Cardiac fibroblast (primary cell): ENCODE results near the gene NRP1.

Experiments
- DNase-seq, 2 donors: peaks; one replicate each; pipeline versions ENCODE4 v3.0.0 to v3.0.0-alpha.2; 2010; ENCODE audit warnings: low read depth in 2 of 2
- H3K4me3 ChIP-seq, 2 donors: replicated peaks in 1 of 2; 1 replicate in 1 of 2; 2 replicates in 1 of 2; pipeline ENCODE4 v1.5.1; 2011; ENCODE audit warnings: low read depth in 2 of 2, low read length in 2 of 2, mild to moderate bottlenecking in 2 of 2, moderate library complexity in 1 of 2
- TF ChIP-seq, protein P1 (sequence below): IDR thresholded peaks from one replicate; pipeline ENCODE4 v1.5.1; 2011; ENCODE audit warnings: low read depth, mild to moderate bottlenecking, low read length, inconsistent platforms

Gene NRP1

GRCh38 chr10:33215154-33215553, 119.3 kb downstream of the NRP1 start:
- TF ChIP-seq, protein P1, sequence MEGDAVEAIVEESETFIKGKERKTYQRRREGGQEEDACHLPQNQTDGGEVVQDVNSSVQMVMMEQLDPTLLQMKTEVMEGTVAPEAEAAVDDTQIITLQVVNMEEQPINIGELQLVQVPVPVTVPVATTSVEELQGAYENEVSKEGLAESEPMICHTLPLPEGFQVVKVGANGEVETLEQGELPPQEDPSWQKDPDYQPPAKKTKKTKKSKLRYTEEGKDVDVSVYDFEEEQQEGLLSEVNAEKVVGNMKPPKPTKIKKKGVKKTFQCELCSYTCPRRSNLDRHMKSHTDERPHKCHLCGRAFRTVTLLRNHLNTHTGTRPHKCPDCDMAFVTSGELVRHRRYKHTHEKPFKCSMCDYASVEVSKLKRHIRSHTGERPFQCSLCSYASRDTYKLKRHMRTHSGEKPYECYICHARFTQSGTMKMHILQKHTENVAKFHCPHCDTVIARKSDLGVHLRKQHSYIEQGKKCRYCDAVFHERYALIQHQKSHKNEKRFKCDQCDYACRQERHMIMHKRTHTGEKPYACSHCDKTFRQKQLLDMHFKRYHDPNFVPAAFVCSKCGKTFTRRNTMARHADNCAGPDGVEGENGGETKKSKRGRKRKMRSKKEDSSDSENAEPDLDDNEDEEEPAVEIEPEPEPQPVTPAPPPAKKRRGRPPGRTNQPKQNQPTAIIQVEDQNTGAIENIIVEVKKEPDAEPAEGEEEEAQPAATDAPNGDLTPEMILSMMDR, result no peak
- peak; percentile 79 to 89 for DNase-seq
- no peak overlapping the region for H3K4me3 ChIP-seq

DNA sequence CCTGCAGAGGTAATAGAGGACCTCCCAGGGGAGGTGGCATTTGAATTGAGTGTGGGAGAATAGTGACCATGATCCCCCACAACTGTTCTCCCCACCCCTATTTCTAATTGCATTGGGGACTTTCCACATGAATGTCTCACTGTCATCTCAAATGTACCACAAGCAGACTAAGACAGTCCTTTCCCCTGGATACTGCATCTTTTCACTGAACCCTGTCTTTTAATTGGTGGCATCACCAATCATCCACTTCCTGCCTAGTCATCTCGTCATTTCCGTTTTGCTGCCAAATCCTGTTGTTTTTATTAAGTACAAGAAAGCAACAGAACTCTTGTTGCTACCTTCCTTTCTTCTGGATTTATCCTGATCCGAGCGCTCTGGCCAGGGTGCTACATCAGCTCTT, 120.3 kb downstream of the NRP1 start:
- H3K4me3 ChIP-seq, result no peak overlapping the region
- peak in 1 of 2 donors; percentile 43 for DNase-seq
- TF ChIP-seq, protein P1, result no peak

DNA sequence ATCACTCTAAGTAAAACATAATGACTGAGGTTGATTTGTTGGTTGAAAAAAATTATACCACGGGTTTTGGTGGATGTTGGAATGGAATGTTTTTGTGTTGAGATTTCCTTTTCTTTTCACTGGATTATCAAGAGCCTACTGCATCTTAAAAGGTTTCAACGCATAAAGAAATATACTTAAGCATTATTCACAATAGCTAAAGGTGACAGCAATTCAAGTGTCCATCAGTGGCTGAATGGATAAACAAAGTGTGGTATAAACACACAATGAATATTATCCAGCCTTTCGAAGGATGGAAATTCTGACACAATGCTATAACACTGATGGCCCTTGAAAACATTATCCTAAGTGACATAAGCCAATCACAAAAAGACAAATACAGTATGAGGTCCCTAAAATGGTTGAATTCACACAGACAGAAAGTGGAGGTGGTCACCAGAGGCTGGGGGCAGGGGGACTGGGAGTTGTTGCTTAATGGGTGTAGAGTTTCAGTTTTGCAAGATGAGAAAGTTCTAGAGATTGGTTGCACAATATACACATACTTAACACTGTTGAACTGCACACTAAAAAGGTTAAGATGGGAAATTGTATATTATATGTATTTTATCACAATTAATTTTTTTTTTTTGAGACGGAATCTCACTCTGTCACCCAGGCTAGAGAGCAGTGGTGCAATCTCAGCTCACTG, 122.3 kb downstream of the NRP1 start:
- H3K4me3 ChIP-seq, result no peak overlapping the region
- DNase-seq, result peak; percentile 58
- TF ChIP-seq, protein P1, result no peak

DNA sequence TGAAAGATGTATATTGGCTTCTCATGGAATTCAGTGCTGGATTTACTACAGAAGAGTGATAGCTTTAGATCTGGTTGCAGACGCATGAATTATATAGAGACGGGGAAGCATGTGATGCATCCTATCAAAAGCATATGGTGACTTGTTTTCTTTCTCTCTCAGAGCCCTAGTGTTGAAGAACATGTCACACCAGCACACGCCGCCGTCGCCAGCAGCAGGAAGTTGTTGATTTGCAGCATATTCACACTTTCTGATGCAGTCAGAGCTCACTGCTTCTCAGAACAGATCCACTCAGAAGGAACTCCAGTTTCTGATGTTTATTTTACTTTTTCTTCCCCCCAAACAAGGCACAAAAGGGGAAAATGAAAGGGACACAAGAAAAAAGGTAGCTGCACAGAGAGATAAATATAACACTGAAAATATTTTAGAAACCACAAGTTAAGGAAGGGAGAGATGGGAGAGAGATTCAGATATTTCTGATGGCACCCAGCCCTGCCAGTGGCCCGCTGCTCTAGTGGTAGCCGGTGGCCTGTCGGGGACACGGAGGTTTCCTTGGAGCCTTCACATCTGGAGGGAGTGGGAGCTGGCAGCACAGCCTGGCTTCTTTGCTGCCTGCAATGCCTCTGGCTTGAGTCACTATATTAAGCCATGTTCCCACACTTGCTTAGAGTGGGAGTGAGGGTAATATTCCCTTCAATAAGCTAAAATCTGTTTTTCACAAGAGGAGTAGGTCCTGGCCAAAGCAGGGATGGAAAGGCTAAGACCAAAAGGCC, 123.2 kb downstream of the NRP1 start:
- peak; percentile 90 for DNase-seq
- H3K4me3 ChIP-seq, result no peak overlapping the region
- TF ChIP-seq, protein P1, result no peak

DNA sequence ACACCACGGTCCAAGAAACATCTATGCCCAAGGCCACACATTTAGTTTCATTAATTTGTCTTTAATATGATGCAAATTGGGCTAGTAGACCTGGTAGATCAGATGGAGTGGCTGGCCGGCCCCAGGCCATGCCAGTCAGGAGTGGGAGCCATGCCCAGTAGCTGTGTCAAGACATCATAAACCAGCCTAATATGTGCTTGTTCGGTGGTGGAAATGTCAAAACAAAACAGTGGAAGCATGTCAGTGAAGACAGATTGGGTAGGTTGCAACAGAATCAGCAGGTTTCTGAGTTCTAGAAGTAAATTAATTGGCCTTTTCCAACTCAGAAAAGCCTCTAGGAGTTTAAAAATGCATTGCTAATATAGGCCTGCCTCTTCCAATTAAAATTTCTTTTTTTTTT, 124.7 kb downstream of the NRP1 start:
- H3K4me3 ChIP-seq, result no peak overlapping the region
- TF ChIP-seq, protein P1, result no peak
- no peak for DNase-seq

DNA sequence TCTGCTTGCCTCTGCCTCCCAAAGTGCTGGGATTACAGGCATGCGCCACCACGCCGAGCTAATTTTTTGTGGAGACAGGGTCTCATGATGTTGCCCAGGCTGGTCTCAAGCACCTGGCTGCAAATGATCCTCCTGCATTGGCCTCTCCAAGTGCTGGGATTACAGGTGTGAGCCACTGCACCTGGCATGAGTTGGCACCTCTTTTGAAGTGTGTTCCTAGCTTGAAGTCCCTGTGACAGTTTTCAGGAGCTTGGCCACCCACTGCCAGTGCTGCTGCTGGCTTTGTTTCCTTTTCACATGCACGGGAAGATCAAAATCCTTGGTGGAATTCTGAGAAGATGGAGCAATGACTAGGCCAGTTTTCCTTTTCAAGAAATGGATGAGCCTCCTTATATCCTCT, 126.3 kb downstream of the NRP1 start:
- H3K4me3 ChIP-seq, result no peak overlapping the region
- TF ChIP-seq, protein P1, result no peak
- no peak for DNase-seq
